GM21825 (cell line): Measurements from ENCODE around the gene CNTN6.

Experiments
- ATAC-seq: cut with Tn5 transposase; IDR thresholded peaks from one replicate; pipeline ENCODE4 v1.9.1; 2021; ENCODE audit warnings: mild to moderate bottlenecking, moderate library complexity; ENCODE audit not compliant: unreplicated experiment

Gene CNTN6

DNA sequence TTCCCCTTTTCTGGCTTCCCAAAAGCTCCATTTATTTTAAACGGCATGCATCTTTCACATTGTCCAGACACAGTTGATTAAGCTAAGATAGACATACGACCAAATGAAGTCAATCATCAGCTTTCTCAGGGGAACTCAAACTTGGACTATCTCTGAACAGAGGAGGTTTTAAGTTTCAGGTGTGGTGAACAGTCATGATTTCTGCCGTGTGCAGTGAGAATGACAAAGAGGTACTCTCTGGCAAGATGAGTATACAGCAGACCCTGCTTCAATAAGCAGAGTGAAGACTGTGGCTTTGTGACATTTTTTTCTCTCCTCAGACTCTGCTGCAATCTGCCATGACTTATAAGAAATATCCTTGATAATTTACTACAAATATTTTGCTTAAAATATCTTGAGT lies 307.7 kb downstream of the CNTN6 start:
- ATAC-seq = no peak

DNA sequence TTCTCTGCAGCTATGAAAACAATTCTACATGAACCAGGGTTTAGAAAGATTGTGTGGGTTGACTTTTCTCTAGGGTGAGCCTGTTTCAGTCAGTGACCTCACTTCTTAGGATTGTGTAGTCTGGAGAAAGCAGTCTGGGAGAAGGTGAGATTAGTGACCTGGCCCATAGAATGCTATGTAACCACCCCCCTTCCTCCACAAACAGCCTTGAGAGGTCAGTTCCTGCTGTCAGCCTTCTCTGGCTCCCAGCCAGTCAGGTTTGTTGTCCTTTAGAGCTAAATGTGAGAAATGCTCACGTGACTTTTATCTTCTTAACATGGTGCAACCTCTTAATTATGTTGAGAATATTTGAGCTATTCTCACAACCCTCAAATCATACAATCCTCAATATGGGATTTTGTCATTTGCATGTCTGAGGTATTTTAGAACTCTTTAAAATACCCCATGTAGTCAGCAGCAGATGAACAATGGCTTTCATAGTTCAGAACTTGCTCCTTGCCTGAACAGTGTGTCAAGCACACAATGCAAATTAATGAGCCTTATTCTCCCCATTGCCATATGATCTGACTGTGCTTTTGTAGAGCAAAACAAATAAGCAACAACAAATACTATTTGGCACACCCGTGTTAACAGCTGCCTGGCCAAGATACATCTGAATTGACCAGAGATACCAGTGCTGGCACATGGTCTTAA lies 311.6 kb downstream of the CNTN6 start:
- no peak for ATAC-seq

DNA sequence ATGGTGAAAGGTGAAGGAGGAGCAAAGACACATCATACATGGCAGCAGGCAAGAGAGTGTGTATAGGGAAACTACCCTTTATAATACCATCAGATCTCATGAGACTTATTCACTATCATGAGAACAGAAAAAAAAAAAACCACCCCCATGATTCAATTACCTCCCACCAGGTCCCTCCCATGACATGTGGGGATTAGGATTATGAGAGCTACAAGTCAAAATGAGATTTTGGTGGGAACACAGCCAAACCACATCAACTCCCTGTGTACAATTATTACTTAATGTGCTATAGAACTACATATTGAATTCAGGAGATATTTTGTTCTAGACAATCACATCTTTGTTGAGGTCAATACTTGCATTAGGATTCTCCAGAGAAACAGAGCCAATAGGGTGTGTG lies 313.4 kb downstream of the CNTN6 start:
- ATAC-seq = no peak

DNA sequence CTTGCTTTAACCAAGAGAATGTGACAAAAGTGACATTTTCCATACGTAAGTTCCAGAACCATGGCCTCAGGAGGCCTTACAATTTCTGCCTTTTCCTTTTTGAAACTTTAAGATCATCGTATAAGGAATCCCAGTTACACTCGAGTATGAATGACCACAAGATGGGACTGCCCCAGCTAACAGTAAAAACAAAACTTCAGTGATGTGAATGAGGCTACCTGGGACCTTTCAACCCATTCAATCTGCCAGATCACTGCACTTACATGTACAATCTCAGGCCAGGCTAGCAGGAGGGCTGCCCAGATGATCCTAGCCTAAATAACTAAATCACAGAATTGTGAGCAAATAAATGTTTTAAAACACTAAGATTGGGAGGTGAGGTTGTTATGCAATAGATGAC lies 328.8 kb downstream of the CNTN6 start:
- no peak for ATAC-seq

DNA sequence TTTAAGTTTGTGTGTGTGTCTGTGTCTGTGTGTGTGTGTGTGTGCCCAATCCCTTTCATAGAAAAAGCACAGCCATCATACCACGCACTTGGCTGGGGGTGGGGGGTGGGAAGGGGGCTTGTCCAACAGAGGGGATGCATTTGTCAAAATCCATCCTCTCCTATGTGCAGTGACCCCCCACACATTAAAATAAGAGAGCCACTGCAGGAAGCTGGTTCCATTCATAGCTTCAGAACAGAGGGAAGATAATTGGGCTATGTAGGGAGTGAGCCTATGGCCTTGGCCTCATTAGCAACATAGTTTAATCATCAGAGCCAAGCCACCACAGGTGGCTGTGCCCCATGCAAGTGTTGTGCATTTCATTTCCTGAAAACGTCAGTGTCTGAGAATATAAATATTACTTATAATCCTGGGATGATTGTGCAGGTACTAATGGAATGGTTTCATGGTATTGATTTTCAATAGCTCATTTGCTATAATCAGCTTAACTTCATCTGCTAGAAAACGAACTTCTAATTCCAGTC lies 330.8 kb downstream of the CNTN6 start:
- no peak for ATAC-seq

DNA sequence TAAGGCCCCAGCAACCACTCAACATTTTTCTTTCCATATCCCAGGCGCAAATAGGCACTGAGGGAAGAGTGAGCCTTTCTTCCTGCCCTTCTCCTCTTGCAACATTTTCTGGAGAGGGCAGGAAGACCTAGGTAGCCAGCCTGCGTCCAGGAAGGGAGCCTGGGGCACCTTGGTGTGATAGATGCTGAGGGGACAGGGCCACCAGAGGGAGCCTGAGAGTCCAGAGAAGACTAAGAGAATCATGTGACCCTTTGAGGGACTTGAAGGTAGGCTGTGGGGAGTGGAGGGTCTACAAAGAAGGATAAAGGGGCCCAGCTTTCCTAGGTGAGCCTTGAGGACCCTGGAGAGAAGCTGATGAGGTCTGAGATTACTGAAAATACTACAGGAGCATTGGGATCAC lies 346.6 kb downstream of the CNTN6 start:
- ATAC-seq = no peak

DNA sequence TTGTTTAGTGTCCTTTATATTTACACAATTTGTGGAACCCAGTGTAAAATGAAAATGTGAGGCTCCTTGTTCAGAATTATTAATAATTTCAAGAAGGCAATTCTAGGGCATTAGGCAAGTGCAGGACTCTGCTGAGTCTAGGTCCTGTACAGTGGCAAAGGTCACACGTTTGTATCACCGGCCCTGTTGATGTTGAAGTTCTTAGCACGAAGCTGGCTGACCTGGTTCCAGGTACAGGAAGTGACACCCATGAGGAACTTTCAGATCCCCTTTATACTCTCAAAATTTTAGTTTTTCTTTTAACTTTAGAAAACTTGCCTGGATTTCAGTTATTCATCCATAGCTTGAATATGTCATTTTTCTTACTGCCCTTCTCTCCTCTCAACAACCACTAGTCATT lies 349.4 kb downstream of the CNTN6 start:
- no peak for ATAC-seq

DNA sequence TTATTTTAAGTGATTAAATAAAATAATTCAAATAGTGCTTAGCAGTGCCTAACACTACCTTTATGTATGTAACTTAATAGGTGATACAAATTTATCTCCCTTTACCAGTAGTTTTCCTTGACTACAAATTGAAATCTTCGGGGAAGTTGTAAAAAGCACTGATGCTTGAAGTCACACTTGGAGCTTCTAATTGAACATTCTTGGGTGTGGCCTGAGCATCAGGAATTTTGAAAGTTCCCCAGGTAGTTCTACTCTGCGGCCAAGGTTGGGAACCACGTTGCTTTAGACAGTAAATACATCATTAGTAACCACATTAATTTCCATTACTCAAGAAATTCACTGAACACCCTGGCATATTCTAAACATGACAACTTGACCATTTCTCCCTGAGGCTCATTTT lies 351.4 kb downstream of the CNTN6 start:
- ATAC-seq = no peak

DNA sequence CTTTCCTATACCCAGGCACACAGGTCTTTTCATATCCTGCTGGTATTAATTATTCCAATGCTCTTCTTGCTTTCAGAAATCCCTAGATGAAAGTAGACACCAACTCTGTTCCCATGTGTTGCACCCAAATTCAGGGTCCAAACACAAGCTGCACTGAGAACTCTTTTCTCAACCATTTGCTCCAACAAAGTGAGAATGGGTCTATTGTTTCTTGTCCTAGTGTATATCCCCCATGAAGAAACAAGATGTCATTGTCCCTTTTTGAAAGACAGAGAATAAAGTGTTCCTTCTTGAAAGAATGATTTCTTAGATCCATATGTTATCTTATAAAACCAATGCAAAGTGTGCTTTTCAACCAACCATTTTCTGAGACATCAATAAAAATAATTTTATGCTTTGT lies 353.7 kb downstream of the CNTN6 start:
- no peak for ATAC-seq

DNA sequence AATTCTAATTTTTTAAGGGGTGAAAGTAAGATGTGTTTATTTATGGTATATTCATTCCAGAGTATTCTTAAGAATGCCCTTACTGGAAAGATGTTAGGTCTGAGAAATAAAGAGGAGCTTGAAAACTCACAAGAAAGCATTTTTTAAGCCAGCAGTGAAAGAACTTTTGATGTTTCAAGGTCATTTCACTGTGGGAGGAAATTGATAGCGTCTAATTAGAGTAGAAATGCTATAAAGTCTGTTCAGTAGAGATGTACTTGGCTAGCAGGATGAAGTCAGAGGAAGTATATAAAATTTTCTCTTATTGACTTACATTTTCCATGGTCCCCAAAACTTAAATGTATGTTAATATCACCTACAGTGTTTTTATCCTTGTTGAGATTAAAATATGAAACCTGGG lies 354.6 kb downstream of the CNTN6 start:
- ATAC-seq = no peak

DNA sequence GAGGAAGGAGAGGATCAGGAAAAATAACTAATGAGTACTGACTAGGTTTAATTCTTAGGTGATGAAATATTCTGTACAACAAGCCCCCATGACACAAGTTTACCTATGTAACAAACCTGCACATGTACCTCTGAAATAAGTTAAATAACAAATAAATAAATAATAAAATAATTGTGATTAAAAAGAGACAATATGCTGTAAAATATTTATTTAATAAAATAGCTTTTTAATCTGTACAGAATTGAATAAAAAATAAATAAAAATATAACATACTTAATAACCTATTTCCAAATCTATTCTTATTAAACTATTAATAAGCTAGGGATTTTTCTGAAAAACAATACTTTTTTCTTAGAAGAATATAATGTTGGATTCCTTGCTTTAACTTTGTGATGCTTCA lies 355.6 kb downstream of the CNTN6 start:
- ATAC-seq = no peak
